Right ventricle myocardium inferior (tissue), 1 donor: Measurements from ENCODE around the gene GPR179. TPM values are rescaled to one million over a fixed set of nuclear protein-coding genes. Genes with fewer than 3 reads are reported as not detected.

Experiments
- ATAC-seq: fragments of 200-7000 bp; cut with Tn5 transposase; one replicate; pipeline ENCODE4 v1.9.1; 2020; ENCODE audit warnings: mild to moderate bottlenecking, moderate library complexity
- DNase-seq: peaks from one replicate; pipeline ENCODE4 v3.0.0; 2021; ENCODE audit errors: missing footprints
- intact Hi-C: fragments of 100-400 bp; cut with DNase I; formaldehyde crosslinking; loops from one replicate; pipeline ENCODE4 v1.11.0; 2022
- long read RNA-seq: library from polyadenylated mRNA; unstranded; transcript quantifications from one replicate; pipeline ENCODE4 v2.0.0, GENCODE V29; 2021
- total RNA-seq: library from RNA; stranded (reverse); fragmentation: NEBNext Ultra II Directional; extraction: Animal tissue kit (Norgen Biotek cat#: 25700); gene quantifications from one replicate; pipeline ENCODE4 v1.2.1, GENCODE V29; 2021
- donor health status: DM: no; HTN: yes; CAD: no; lungs with severe emphysema.

Gene GPR179
- total RNA-seq: not detected
- long read RNA-seq: 0 reads

DNA sequence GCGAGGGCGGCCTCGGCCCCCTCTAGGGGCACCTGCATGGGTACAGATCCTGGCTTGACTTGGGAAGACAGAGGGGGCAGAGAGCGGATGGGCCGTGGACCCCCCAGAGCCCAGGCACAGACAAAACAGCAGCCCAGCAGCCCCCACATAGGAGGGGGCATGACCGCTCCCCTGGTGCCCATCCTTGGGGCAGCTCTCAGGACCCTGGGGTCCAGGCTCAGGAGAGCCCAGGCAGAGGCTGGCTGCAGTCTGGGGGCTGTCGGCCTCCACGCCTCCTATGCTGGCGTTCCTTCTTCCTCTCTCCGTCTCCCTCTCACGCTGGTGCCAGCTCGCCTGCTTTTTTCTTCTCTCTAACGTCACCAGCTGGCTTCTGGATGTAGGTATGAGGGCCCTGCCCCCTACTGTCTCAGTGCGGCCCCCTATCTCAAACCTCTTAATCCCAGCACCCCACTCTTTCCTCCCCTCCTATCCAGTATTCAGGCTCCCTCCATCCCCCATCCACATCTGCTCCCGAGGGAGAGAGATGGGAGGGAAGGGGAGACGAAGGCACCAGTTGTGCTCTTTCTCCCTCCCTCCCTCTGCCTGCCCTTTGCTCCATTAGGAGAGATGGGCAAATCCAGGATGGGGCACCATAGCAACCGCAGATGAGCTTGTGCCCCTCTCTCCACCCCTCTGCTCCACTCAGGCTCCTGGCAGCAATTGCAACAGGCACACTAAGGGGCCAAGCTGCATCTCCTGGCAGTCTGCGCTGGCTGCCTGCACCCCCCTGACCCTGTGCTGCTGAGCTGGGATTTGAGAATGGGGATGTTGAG lies at the start of gene GPR179:
Gene GPR179 (minus strand): TSS at position 349 of the 812 bp plus-strand sequence. CDS start 167 bp downstream, at position 182.
- ATAC-seq: no peak
- DNase-seq: no peak
- intact Hi-C loops: no loop called here

DNA sequence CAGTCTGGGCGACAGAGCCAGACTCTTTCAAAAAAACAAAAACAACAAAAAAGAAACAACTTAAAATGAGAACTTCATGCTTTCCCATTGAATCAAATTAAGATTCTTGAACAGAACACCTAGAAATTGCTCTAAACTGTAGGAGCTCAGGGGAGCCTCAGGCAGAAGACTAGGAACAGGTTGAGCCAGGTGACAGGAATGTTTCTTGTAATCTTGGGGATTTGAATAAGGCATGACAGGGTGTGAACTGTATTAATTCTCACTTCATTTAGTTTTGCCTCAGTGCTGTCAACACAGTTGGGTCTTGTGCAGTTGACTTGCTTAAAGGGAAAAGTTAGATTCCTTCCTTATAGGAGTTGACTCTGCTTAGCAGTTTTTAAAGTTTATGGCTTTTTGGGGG lies 35.7 kb upstream of the GPR179 start:
- intact Hi-C loops: no loop called here
- DNase-seq: no peak
- ATAC-seq: no peak

DNA sequence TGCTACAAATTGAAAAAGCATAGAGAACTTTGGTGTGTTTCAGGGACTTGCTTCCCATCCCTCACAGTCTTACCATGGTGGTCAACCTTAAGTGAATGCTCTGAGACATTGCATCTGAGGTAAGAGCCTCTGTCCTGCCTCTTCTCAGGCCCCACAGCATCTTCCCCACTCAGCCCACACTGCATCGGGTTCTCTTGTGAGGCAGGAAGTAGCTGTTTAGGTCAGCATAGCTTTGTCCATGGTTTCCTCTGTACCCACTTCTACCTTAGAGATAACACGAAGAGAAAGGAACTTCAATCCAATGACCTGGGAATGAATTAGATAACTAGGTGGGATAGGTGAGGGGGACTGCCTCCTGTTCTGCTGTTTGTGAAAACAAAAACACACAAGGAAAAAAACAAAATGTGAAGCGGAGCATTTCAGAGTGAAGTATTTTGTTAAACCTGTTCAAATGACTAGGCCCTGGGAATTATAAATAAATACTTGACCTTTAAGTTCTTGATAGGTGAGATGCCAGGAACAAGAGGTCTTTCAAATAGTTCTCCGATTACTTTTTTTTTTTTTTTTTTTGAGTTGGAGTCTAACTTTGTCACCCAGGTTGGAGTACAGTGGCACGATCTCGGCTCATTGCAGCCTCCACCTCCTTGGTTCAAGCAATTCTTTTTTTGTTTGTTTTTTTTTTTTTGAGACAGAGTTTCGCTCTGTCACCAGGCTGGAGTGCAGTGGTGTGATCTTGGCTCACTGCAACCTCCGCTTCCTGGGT lies 25.5 kb upstream of the GPR179 start:
- no peak for ATAC-seq
- DNase-seq: no peak
- intact Hi-C loops: no loop called here

- intact Hi-C loops: no loop called here
- ATAC-seq: no peak
- no peak for DNase-seq
Measured at GRCh38 chr17:38364741-38365140, 21.0 kb upstream of the GPR179 start.

- ATAC-seq (no peak), DNase-seq (no peak)
- intact Hi-C loops: no loop called here
Measured at GRCh38 chr17:38363016-38363415, 19.3 kb upstream of the GPR179 start.

DNA sequence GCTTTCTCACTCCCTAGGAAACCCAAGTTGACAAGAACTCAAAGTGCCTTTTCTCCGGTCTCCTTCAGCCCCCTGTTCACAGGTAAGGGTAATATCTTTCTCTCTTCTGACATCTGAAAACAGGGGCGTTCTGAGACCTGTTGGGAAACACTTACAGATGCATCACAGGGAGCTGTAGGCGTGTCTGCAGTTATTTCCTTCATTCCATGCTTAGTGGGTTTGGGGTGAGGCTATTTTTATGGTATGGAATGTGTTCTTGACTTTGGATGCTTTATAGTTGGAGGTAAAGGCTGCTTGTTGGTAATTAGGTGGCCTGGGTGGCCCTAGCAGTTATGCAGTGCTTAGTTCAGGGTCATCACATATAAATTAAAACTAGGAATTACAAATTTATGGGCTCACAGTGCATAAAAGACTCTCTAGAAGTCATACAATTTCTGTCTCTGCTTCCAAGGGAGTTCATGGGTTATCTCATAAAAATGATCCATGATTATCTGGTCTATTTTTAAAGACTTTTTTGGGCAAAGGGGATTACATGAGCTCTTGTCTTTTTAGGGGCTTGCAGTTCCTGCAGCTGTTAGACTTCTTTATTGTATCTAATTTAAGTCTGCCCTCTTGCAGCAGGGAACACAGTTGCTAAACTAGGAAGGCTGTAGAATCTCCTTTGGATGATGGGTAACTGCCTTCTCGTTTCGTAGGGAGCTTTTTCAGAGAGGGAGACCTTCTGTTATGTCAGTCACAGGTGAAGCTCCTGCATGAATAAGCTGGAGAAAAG lies 18.1 kb upstream of the GPR179 start:
- intact Hi-C loops: no loop called here
- ATAC-seq: no peak
- DNase-seq: no peak

GRCh38 chr17:38358586-38359513 lies 15.1 kb upstream of the GPR179 start:
- ATAC-seq: no peak
- intact Hi-C loops: loop anchor here (10.0 kb wide), 2 partner anchors 146 to 306 kb away; no protein-coding TSS in a partner anchor
- no peak for DNase-seq

DNA sequence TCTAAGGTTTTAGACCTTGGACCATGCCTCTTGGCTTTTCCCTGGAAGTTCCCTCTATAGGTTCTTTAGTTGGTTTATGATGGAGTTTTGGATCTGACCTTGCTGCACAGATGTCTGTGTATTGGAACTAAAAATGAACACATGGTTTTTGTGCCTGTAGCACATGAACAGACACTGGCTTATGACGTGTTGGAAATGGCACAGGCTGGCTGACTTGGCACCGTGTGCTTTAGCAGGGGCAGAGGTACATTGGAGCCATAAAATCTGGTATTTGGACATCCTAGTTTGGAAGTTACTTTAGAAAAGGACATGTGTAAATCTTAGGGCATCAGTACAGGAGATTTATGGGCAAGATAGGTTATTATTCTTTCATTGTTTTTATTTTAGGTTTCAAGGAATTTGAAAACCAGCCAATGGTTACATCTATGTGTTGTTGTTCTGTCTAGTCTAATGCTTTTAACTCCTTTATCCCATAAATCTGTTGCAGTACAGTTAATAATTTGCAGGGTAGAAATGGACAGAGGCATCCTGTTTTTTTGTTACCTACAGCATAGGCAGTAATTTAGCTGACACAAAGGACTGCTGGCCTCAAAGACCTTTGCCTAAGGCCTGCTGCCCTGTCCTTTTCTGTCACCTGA lies 13.8 kb upstream of the GPR179 start:
- intact Hi-C loops: loop anchor here (10.0 kb wide), 2 partner anchors 147 to 307 kb away; no protein-coding TSS in a partner anchor
- no peak for DNase-seq
- ATAC-seq: no peak

- intact Hi-C loops: loop anchor here (10.0 kb wide), 2 partner anchors 150 to 310 kb away; no protein-coding TSS in a partner anchor
- no peak for DNase-seq
Measured at GRCh38 chr17:38355251-38355650, 11.5 kb upstream of the GPR179 start.

GRCh38 chr17:38354466-38354865 lies 10.7 kb upstream of the GPR179 start:
- ATAC-seq (no peak), DNase-seq (no peak)
- intact Hi-C loops: loop anchor here (10.0 kb wide), 2 partner anchors 150 to 310 kb away; no protein-coding TSS in a partner anchor

More at GRCh38 chr17:38355251-38355650, 11.5 kb upstream of the GPR179 start:
- no peak for ATAC-seq

- intact Hi-C loops: loop anchor here (10.0 kb wide), 2 partner anchors 151 to 311 kb away; no protein-coding TSS in a partner anchor
- DNase-seq: no peak
Measured at GRCh38 chr17:38353668-38354067, 9.9 kb upstream of the GPR179 start.

DNA sequence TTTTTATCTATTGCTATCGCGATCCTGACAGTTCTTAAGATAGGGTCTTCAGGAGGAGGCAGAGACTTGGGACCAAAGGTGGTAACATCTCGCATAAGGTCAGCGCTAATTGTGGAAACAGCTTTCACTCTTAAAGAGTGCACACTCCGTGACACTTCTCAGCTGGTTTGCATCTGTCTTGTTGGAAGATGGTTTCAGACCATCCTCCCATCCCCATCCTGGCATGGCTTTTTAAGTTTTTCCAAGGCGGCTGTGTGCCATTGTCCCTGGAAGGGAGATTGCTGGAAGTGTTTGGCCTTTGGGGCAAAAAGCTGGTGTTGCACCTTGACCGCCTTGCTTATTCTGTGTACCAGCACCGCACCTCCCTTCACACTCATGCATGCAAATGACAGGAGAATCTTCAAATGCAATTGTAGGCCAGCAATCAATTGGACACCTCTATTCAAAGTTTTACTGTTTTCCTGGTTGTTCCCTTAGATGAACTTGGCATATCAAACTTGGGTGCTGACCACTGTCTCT lies 9.4 kb upstream of the GPR179 start:
- ATAC-seq (no peak), DNase-seq (no peak)
- intact Hi-C loops: loop anchor here (10.0 kb wide), 2 partner anchors 152 to 312 kb away; no protein-coding TSS in a partner anchor

More at GRCh38 chr17:38353668-38354067, 9.9 kb upstream of the GPR179 start:
- no peak for ATAC-seq

- intact Hi-C loops: loop anchor here (10.0 kb wide), 2 partner anchors 152 to 312 kb away; no protein-coding TSS in a partner anchor
- DNase-seq: peak; percentile 64
- peak; percentile 2 for ATAC-seq
Measured at GRCh38 chr17:38352245-38353085, 8.7 kb upstream of the GPR179 start.

GRCh38 chr17:38351412-38352222 lies 7.9 kb upstream of the GPR179 start, which contains the start of gene SOCS7:
TSS of gene SOCS7 (plus strand) at chr17:38351844. CDS start at chr17:38352053, 209 bp downstream.
- ATAC-seq: peak; percentile 98
- intact Hi-C loops: loop anchor here (10.0 kb wide), 2 partner anchors 153 to 313 kb away; no protein-coding TSS in a partner anchor

DNA sequence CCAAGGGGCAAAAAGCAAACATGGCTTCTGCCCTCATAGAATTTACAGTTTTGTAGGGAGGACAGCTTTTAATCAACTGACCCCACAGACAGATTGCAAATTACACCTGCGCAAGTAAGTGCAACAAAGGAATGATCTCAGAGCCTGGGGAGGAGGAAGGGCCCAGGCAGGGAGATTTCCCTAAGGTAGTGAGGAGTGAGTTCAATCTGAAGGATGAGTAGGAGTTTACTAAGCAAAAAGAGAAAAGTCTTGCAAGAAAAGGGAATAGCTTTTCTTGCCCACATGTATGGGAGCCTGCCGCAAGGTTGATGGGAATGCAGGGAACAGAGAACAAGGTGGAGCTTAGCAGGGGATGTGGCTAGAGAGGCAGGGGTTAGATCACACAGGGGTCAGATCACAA lies 6.3 kb upstream of the GPR179 start:
- intact Hi-C loops: loop anchor here (10.0 kb wide), 2 partner anchors 155 to 315 kb away; no protein-coding TSS in a partner anchor
- ATAC-seq: no peak
- DNase-seq: no peak

More at GRCh38 chr17:38351412-38352222, 7.9 kb upstream of the GPR179 start, which contains the start of gene SOCS7:
- DNase-seq: peak; percentile 96
